ENCODE data around the gene PFN1.
A peak's percentile ranks its signal among the peaks of the same experiment; 100 is the strongest.

The PFN1 gene

DNA sequence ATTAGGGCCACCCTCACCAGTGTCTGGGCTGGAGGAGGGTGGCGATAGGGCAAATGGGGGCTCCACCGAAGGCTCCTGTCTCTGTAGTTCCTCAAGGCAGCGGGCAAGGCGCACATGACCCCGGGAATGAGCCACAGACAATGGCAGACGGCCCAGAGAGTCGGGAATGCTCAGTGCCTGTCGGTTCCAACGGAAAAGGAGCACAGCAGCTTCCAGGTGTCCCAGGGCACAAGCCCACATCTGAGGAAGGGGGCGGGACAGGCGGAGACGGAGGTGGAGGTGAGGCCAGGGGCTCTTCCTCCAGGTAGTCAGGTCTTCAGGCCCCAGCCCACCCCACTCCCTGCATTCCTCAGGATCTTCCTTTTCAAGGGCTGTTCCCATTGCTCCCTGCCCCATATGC lies 24.4 kb upstream of the PFN1 start:
- DNase-seq (ENCODE audit: extremely low read depth, low read depth), result no peak
- TF ChIP-seq, protein P1, sequence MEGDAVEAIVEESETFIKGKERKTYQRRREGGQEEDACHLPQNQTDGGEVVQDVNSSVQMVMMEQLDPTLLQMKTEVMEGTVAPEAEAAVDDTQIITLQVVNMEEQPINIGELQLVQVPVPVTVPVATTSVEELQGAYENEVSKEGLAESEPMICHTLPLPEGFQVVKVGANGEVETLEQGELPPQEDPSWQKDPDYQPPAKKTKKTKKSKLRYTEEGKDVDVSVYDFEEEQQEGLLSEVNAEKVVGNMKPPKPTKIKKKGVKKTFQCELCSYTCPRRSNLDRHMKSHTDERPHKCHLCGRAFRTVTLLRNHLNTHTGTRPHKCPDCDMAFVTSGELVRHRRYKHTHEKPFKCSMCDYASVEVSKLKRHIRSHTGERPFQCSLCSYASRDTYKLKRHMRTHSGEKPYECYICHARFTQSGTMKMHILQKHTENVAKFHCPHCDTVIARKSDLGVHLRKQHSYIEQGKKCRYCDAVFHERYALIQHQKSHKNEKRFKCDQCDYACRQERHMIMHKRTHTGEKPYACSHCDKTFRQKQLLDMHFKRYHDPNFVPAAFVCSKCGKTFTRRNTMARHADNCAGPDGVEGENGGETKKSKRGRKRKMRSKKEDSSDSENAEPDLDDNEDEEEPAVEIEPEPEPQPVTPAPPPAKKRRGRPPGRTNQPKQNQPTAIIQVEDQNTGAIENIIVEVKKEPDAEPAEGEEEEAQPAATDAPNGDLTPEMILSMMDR (IDR thresholded peaks at IDR 0.05; ENCODE audit: low read depth, low read length, missing control alignments), result no peak
- H3K4me3 ChIP-seq (replicated peaks; ENCODE audit: low read depth, low read length), result no peak overlapping the region

DNA sequence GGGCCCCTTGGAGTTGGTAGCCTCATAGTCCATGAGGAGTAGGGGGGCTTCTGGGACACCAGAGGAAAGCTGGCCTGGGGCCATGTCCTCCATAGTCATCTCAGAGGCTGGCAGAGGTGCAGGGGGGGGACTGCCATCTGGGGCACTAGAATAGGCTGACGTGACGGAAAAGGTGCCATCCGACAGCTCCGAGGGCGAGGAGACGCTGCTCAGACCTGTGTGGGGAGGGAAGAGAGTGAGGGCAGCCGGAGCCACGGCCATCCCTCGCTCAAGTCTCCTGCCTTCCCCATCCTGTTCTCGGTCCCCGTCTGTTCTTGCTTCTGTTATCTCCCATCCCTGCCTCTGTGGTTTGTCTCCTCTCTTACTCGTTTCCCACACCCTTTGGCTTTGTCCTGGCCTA lies 24.0 kb upstream of the PFN1 start:
- DNase-seq (ENCODE audit: extremely low read depth, low read depth), result no peak
- H3K4me3 ChIP-seq (replicated peaks; ENCODE audit: low read depth, low read length), result no peak overlapping the region
- TF ChIP-seq, protein P1 (IDR thresholded peaks at IDR 0.05; ENCODE audit: low read depth, low read length, missing control alignments), result no peak

DNA sequence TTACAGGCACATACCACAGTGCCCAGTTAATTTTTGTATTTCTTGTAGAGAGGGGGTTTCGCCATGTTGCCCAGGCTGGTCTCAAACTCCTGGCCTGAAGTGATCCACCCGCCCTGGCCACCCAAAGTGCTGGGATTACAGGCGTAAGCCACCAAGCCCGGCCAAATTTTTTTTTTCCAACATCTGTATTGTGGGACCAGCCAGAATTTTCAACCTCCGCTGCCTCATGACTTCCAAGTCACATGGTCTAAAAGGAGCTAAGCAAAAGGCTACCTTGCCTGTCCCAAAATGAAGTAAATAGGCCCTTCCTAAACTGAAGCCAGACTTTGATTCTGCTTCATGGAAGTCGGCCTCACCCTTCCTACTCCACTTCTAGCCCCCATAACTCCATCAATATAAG lies 23.5 kb upstream of the PFN1 start:
- no peak overlapping the region for H3K4me3 ChIP-seq (replicated peaks; ENCODE audit: low read depth, low read length)
- DNase-seq (ENCODE audit: extremely low read depth, low read depth), result no peak
- TF ChIP-seq, protein P1 (IDR thresholded peaks at IDR 0.05; ENCODE audit: low read depth, low read length, missing control alignments), result no peak

DNA sequence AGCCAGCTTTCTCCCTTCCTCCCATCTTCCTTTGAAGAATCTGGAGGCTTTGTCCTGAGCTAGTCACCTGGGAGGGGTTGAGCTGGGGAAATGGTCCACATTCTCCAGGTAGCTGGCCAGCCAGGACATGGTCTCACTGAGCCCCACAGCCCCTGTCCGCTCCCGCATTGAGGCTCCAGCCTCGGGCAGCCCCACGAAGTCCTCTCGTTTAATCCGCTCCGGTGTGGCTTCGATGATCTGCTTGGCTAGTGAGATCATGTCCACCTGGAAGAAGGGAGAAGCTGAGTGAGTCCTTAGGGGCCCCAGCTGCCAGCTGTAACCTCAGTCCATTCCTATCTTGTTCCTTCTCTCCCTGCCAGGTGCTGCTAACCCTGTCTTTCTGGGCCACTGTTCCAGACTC lies 21.9 kb upstream of the PFN1 start:
- no peak for DNase-seq (ENCODE audit: extremely low read depth, low read depth)
- TF ChIP-seq, protein P1 (IDR thresholded peaks at IDR 0.05; ENCODE audit: low read depth, low read length, missing control alignments), result no peak
- H3K4me3 ChIP-seq (replicated peaks; ENCODE audit: low read depth, low read length), result no peak overlapping the region

DNA sequence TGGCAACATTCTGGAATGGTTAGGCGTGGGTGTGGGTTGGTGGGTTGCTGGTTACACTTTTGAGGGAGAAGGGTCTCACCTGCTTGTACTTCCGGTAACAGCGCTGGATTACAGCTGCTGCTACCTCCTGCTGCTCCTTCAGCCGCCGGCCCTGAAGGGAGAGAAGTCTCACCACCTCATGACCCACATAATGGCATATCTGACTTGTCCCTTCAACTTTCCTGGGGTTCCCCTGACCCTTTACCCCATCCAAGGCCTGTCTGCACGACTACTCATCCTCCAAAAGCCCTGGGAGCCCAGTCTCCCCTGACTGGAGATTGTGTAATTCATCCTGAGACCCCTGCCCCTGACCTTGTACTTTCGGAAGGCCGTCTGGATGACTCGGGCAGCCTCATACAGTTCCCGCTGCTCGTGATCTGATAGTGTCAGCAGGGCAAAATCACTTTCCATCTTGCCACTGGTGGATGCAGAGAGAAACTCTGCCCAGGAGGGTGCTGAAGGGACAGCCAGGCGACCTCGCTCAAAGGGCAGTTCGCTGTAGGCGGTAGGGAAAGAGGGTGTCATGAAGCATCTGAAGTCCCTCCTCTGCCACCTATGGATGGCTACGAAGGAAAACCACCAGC lies 21.3 kb upstream of the PFN1 start:
- DNase-seq (ENCODE audit: extremely low read depth, low read depth), result no peak
- H3K4me3 ChIP-seq (replicated peaks; ENCODE audit: low read depth, low read length), result peak overlapping the region; percentile 62
- TF ChIP-seq, protein P1 (IDR thresholded peaks at IDR 0.05; ENCODE audit: low read depth, low read length, missing control alignments), result no peak

DNA sequence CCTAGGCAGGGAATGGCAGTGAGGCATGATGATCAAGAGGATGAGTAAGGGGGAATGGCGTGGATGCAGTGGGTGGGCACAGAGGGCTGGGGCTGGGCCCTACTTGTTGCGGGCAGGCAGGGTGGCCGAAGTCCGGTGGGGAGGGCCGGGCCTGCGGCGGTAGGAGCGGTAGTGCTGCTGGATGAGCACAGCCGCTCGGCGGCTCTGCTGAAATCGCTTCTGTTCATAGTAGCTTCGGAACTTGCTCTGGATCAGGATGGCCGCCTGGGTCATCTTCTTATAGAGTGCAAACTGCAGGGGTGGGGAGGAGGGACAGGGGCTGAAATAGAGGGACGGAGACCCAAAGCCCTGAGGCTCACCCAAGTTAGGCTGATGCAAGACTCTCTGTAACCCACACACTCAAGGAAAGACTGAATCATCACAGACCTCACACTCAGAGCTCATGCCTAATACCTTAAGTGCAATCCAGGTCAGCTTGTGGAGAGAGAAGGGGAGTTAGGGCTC lies 20.8 kb upstream of the PFN1 start:
- peak overlapping the region; percentile 62 for H3K4me3 ChIP-seq (replicated peaks; ENCODE audit: low read depth, low read length)
- peak; percentile 64 for DNase-seq (ENCODE audit: extremely low read depth, low read depth)
- TF ChIP-seq, protein P1 (IDR thresholded peaks at IDR 0.05; ENCODE audit: low read depth, low read length, missing control alignments), result no peak
